Ishikawa (cell line): ENCODE results near the gene SKIC3.

Source experiments
- CEBPB ChIP-seq: IDR thresholded peaks from 2 replicates; pipeline ENCODE4 v1.6.1; 2012
- CREB1 ChIP-seq: IDR thresholded peaks from 2 replicates; pipeline ENCODE4 v1.6.1; 2012; ENCODE audit warnings: low read depth
- EGR1 ChIP-seq: IDR thresholded peaks from 2 replicates; pipeline ENCODE4 v1.6.1; 2012
- EP300 ChIP-seq: IDR thresholded peaks from 2 replicates; pipeline ENCODE4 v1.6.1; 2012; ENCODE audit warnings: borderline replicate concordance
- FOXM1 ChIP-seq: IDR thresholded peaks from 2 replicates; pipeline ENCODE4 v1.6.1; 2012; ENCODE audit warnings: low read depth, borderline replicate concordance
- MAX ChIP-seq: IDR thresholded peaks from 2 replicates; pipeline ENCODE4 v1.6.1; 2012
- RAD21 ChIP-seq: IDR thresholded peaks from 2 replicates; pipeline ENCODE4 v1.6.1; 2012; ENCODE audit warnings: low read depth
- REST ChIP-seq: IDR thresholded peaks from 2 replicates; pipeline ENCODE4 v1.6.1; 2012; ENCODE audit warnings: low read depth, mild to moderate bottlenecking
- TAF1 ChIP-seq: IDR thresholded peaks from 2 replicates; pipeline ENCODE4 v1.6.1; 2012; ENCODE audit warnings: low read depth, mild to moderate bottlenecking
- TCF12 ChIP-seq: IDR thresholded peaks from 2 replicates; pipeline ENCODE4 v1.6.1; 2012; ENCODE audit warnings: low read depth
- USF1 ChIP-seq: IDR thresholded peaks from 2 replicates; pipeline ENCODE4 v1.6.1; 2012
- YY1 ChIP-seq: IDR thresholded peaks from 2 replicates; pipeline ENCODE4 v1.6.1; 2012; ENCODE audit warnings: low read depth

- no peak for TF ChIP-seq CREB1
- TF ChIP-seq RAD21: no peak
- no peak for TF ChIP-seq EGR1
- TF ChIP-seq REST: no peak
- no peak for TF ChIP-seq MAX
- TF ChIP-seq TAF1: no peak
- no peak for TF ChIP-seq EP300
- no peak for TF ChIP-seq USF1
- no peak for TF ChIP-seq YY1
- no peak for TF ChIP-seq CEBPB
- no peak for TF ChIP-seq FOXM1
- TF ChIP-seq TCF12: no peak
Observed at GRCh38 chr5:95528565-95528964, 26.2 kb downstream of the SKIC3 start.
